Lower lobe of right lung (tissue), 2 donors: Measurements from ENCODE around the gene TLR5. TPM values are rescaled to one million over a fixed set of nuclear protein-coding genes. Genes with fewer than 3 reads are reported as not detected.
A peak's percentile ranks its signal among the peaks of the same experiment; 100 is the strongest.

Experiments
- ATAC-seq, 2 donors: fragments of 200-7000 bp; cut with Tn5 transposase; one replicate each; pipeline ENCODE4 v1.9.1; 2020 to 2022; ENCODE audit warnings: mild to moderate bottlenecking in 2 of 2, moderate library complexity in 2 of 2
- DNase-seq: peaks from one replicate; pipeline ENCODE4 v3.0.0-alpha.2; 2020
- H3K27ac ChIP-seq: fragments of 200-600 bp; one replicate; pipeline ENCODE4 v1.8.0; 2022
- H3K27me3 ChIP-seq: fragments of 200-600 bp; one replicate; pipeline ENCODE4 v1.8.0; 2022; ENCODE audit warnings: low read depth
- H3K36me3 ChIP-seq: fragments of 200-600 bp; one replicate; pipeline ENCODE4 v1.8.0; 2022; ENCODE audit warnings: mild to moderate bottlenecking
- H3K4me1 ChIP-seq: fragments of 200-600 bp; one replicate; pipeline ENCODE4 v1.8.0; 2022
- H3K4me3 ChIP-seq: fragments of 200-600 bp; one replicate; pipeline ENCODE4 v1.8.0; 2022; ENCODE audit warnings: mild to moderate bottlenecking
- H3K9me3 ChIP-seq: fragments of 200-600 bp; one replicate; pipeline ENCODE4 v1.8.0; 2022
- CTCF ChIP-seq: fragments of 200-600 bp; IDR thresholded peaks from one replicate; pipeline ENCODE4 v1.8.0; 2022; ENCODE audit warnings: antibody characterized with exemption, mild to moderate bottlenecking
- intact Hi-C: fragments of 100-400 bp; cut with DNase I; formaldehyde crosslinking; loops from one replicate; pipeline ENCODE4 v1.11.0; 2022
- total RNA-seq: library from RNA; stranded (reverse); fragmentation: NEBNext Ultra II Directional; extraction: Animal tissue kit (Norgen Biotek cat#: 25700); gene quantifications from one replicate; pipeline ENCODE4 v1.2.1, GENCODE V29; 2021
- donor health status: DM: no; HTN: yes; CAD: no; lungs with severe emphysema.

The TLR5 gene
- total RNA-seq, 1 donor from 2014 or later, result 26.6 TPM

DNA sequence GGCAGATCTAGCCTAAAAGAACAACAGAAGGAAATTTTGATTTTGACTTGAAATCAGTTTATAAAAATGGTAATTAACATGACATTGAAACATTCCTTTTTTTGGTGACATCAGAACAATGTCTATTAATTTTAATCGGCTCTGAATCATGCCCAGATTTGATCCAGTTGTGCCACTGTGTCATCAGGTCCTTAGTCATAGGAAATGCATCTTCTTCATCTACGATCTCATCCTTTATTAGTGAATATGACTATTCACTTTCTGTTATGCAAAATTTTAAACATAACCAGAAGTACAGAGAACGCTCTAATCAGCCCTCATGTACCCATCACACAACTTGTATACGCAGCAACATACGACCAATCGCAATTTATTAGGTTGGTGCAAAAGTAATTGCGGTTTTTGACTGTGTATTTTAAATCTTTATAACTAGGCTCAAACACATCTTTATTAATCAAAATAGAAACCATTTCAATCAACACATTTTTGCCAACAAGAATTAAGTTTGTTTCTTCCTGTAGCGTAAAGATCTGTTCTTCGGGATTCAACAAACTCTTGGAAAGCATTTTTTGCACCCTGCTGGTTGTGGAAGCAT, 40.3 kb upstream of the TLR5 start:
- peaks cover 37% of the 10 kb centered on the region for H3K4me1 ChIP-seq
- no peaks in the 10 kb centered on the region for H3K27me3 ChIP-seq
- no peak overlapping the region for H3K4me3 ChIP-seq
- no peak for TF ChIP-seq CTCF
- H3K36me3 ChIP-seq, result no peaks in the 10 kb centered on the region
- DNase-seq, result no peak
- intact Hi-C loops, result no loop called here
- no peaks in the 10 kb centered on the region for H3K9me3 ChIP-seq
- no peak for ATAC-seq
- H3K27ac ChIP-seq, result no peak overlapping the region

DNA sequence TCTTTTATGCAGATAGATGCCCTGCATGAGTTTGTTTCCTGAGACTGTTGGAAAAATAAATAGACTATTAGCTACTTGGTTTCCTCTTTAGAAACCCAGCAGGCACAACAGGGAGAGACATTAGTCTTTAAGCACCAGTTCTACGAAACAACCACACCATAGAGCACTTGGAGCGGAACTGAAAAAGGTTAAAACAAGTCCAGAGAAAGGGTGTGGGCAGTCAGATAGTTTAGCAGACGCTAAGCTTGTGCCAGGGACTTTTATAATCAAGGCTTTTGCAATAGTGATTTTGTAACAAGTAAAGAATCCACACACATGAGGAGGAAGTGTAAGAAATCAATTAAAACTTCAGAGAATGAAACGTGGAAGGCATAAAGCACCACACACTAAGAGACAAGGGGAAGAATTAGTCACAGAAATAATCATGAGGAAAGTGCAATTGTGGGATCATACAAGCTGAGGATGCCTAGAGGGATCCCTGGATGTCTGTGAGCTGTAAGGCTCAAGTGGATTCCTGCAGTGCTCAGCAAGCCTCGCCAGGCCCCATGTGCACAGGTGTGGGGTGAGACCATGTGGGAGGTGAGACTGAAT, 37.8 kb upstream of the TLR5 start:
- H3K27ac ChIP-seq, result peak overlapping the region; percentile 65
- TF ChIP-seq CTCF, result no peak
- DNase-seq, result no peak
- ATAC-seq, result peak; percentile 89 to 92
- no peak overlapping the region for H3K4me3 ChIP-seq
- H3K9me3 ChIP-seq, result no peaks in the 10 kb centered on the region
- H3K36me3 ChIP-seq, result no peaks in the 10 kb centered on the region
- intact Hi-C loops, result no loop called here
- H3K27me3 ChIP-seq, result no peaks in the 10 kb centered on the region
- peaks cover 56% of the 10 kb centered on the region for H3K4me1 ChIP-seq

DNA sequence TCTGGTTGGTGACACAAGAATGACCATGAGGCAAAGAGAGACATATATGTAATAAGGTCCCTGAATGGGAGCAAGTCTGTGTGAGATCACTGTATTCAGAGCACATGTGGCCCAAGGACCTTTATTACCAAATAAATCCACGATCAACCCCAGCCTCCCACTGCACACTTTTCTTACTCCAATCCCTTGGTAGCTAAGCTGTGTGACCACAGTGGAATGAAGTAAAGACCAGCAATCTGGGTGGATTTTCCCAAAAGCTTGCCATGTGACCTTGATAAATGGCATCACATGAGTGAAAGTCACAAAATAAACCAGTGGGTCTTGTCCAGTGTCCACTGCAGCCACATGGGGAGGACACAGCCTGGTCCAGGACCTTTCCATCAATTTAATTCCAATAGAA, 36.7 kb upstream of the TLR5 start:
- ATAC-seq (no peak), DNase-seq (no peak)
- no peaks in the 10 kb centered on the region for H3K36me3 ChIP-seq
- no peaks in the 10 kb centered on the region for H3K9me3 ChIP-seq
- H3K4me3 ChIP-seq, result no peak overlapping the region
- intact Hi-C loops, result no loop called here
- H3K27me3 ChIP-seq, result no peaks in the 10 kb centered on the region
- TF ChIP-seq CTCF, result no peak
- peaks cover 56% of the 10 kb centered on the region for H3K4me1 ChIP-seq
- H3K27ac ChIP-seq, result peak overlapping the region; percentile 65

DNA sequence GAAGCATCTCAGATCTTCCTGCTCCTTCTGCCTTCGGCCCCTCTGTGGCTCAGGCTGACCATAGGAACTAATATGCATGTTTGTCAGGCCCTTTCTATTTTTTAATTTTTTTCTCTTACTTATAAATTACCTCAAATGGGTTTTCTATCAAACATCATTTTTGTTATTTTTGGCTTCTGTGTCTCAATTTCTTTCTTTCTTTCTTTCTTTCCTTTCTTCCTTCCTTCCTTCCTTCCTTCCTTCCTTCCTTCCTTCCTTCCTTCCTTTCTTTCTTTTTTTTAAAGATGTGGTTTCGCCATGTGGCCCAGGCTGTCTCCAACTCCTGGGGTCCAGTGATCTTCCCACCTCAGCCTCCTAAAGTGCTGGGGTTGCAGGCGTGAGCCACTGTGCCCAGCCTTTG, 36.2 kb upstream of the TLR5 start:
- TF ChIP-seq CTCF, result no peak
- no peak for ATAC-seq
- Histone ChIP-seq H3K4me3 (no peak overlapping the region), H3K36me3 (no peaks in the 10 kb centered on the region), H3K9me3 (no peaks in the 10 kb centered on the region), H3K27me3 (no peaks in the 10 kb centered on the region), H3K27ac (no peak overlapping the region), H3K4me1 (peaks cover 56% of the 10 kb centered on the region)
- DNase-seq, result no peak
- intact Hi-C loops, result no loop called here

DNA sequence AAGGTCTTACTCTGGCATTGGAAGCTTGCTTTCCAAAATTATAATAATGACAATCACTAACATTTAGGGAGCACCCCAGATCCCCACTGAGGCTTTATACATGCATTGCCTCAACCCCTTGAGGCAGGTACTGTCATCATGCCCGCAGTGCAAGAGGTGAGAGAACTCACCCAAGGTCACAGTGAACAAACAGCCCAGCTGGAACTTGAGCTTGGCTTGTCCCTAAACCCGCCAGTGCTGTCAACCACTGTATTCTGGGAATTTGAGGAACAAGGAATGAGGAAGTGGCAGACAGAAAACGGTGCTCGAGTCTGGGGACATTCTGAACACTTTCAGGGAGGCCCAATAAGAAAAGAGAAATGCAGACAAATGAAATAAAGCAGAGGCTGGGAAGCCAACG, 34.6 kb upstream of the TLR5 start:
- Histone ChIP-seq H3K4me3 (no peak overlapping the region), H3K27ac (peak overlapping the region; percentile 72), H3K4me1 (peaks cover 56% of the 10 kb centered on the region), H3K36me3 (no peaks in the 10 kb centered on the region), H3K27me3 (no peaks in the 10 kb centered on the region), H3K9me3 (no peaks in the 10 kb centered on the region)
- DNase-seq (peak; percentile 61), ATAC-seq (peak; percentile 73 to 75)
- intact Hi-C loops, result no loop called here
- TF ChIP-seq CTCF, result no peak
